ENCODE measurements around the gene CYP39A1. TPM values are rescaled to one million over a fixed set of nuclear protein-coding genes. Genes with fewer than 3 reads are reported as not detected.

CYP39A1 gene
- total RNA-seq, 2 donors from 2014 or later: 4.3 to 4.4 TPM

DNA sequence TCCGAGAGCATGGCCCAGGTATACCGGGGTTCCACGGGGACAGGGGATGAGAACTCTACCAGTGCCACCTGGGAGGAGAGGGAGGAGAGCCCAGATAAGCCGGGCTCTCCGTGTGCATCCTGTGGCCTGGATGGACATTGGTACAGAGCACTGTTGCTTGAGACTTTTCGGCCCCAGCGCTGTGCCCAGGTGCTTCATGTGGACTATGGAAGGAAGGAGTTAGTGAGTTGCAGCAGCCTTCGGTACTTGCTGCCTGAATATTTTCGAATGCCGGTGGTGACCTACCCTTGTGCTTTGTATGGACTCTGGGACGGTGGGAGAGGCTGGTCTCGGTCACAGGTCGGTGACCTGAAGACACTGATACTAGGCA lies 36.3 kb upstream of the CYP39A1 start:
- no peak overlapping the region for H3K9ac ChIP-seq (ENCODE audit: low read depth in 2 of 2, low read length in 2 of 2)
- no peak for DNase-seq
- no peak for TF ChIP-seq CTCF (IDR thresholded peaks at IDR 0.05)
- no peak overlapping the region for H3K4me3 ChIP-seq
- H3K4me1 ChIP-seq: no peaks in the 10 kb centered on the region
- H3K36me3 ChIP-seq: no peaks in the 10 kb centered on the region
- no peaks in the 10 kb centered on the region for H3K27me3 ChIP-seq
- intact Hi-C loops (cut with DNase I): no loop called here
- no peaks in the 10 kb centered on the region for H3K9me3 ChIP-seq
- H3K27ac ChIP-seq: no peak overlapping the region

GRCh38 chr6:46688117-46688965 lies 35.7 kb upstream of the CYP39A1 start:
- no peak overlapping the region for H3K27ac ChIP-seq
- intact Hi-C loops (cut with DNase I): no loop called here
- no peaks in the 10 kb centered on the region for H3K9me3 ChIP-seq
- H3K4me3 ChIP-seq: no peak overlapping the region
- no peaks in the 10 kb centered on the region for H3K36me3 ChIP-seq
- no peaks in the 10 kb centered on the region for H3K4me1 ChIP-seq
- H3K27me3 ChIP-seq: no peaks in the 10 kb centered on the region
- no peak for TF ChIP-seq CTCF (IDR thresholded peaks at IDR 0.05)
- no peak for DNase-seq
- no peak overlapping the region for H3K9ac ChIP-seq (ENCODE audit: low read depth in 2 of 2, low read length in 2 of 2)

- no peak within 1 kb of the TSS for H3K9ac ChIP-seq (ENCODE audit: low read depth in 2 of 2, low read length in 2 of 2)
- no peak for TF ChIP-seq CTCF (IDR thresholded peaks at IDR 0.05)
- no peaks in the 10 kb centered on the region for H3K27me3 ChIP-seq
- no peaks in the 10 kb centered on the region for H3K9me3 ChIP-seq
- H3K27ac ChIP-seq: no peak within 1 kb of the TSS
- no peaks in the 10 kb centered on the region for H3K4me1 ChIP-seq
- H3K36me3 ChIP-seq: no peaks in the 10 kb centered on the region
- no peak for DNase-seq
- intact Hi-C loops (cut with DNase I): no loop called here
- H3K4me3 ChIP-seq: no peak within 1 kb of the TSS
Observed at GRCh38 chr6:46687619-46688097, 35.0 kb upstream of the CYP39A1 start, which contains the start of gene TDRD6. Gene TDRD6, plus strand, starts transcription at chr6:46687885. Its CDS starts 244 bp downstream, at chr6:46688129.

GRCh38 chr6:46684771-46685170 lies 32.2 kb upstream of the CYP39A1 start:
- H3K9me3 ChIP-seq: no peaks in the 10 kb centered on the region
- TF ChIP-seq CTCF (IDR thresholded peaks at IDR 0.05): no peak
- no peak overlapping the region for H3K9ac ChIP-seq (ENCODE audit: low read depth in 2 of 2, low read length in 2 of 2)
- no peak overlapping the region for H3K27ac ChIP-seq
- no peaks in the 10 kb centered on the region for H3K36me3 ChIP-seq
- H3K4me3 ChIP-seq: no peak overlapping the region
- intact Hi-C loops (cut with DNase I): no loop called here
- H3K27me3 ChIP-seq: no peaks in the 10 kb centered on the region
- DNase-seq: no peak
- no peaks in the 10 kb centered on the region for H3K4me1 ChIP-seq

DNA sequence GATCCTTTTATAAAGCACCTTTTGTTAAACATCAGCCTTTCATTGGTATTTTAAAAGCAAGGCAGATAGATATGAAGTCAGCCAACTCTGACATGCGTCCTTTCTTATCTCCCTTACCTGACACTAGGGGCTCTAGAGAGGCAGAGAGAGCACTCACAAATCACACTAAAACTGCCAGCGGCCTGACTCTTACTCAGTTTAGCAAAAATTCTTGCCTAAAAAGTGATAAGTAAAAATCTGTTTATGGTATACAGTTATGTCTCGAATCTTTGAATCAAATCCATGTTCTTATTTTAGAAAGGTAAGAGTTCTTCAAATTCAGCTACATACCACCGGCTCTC lies 24.7 kb upstream of the CYP39A1 start:
- intact Hi-C loops (cut with DNase I): no loop called here
- no peaks in the 10 kb centered on the region for H3K36me3 ChIP-seq
- H3K9me3 ChIP-seq: no peaks in the 10 kb centered on the region
- DNase-seq: no peak
- H3K4me3 ChIP-seq: no peak overlapping the region
- TF ChIP-seq CTCF (IDR thresholded peaks at IDR 0.05): no peak
- H3K4me1 ChIP-seq: no peaks in the 10 kb centered on the region
- no peak overlapping the region for H3K27ac ChIP-seq
- H3K9ac ChIP-seq (ENCODE audit: low read depth in 2 of 2, low read length in 2 of 2): no peak overlapping the region
- no peaks in the 10 kb centered on the region for H3K27me3 ChIP-seq
